DOHH2 (cell line): ENCODE data around the gene MRM2.

Experiments
- CTCF ChIP-seq: fragments of 200-600 bp; sonication (generic); IDR thresholded peaks from one replicate; pipeline ENCODE4 v1.5.1; 2014; ENCODE audit warnings: antibody characterized with exemption, mild to moderate bottlenecking, low read depth, low read length; ENCODE audit not compliant: poor library complexity, severe bottlenecking
- EZH2phosphoT487 ChIP-seq: fragments of 200-600 bp; sonication (generic); IDR thresholded peaks from 2 replicates; pipeline ENCODE4 v1.6.1; 2017; ENCODE audit warnings: borderline replicate concordance, mild to moderate bottlenecking, antibody characterized with exemption, low read length, moderate library complexity, mixed read lengths

GRCh38 chr7:2220954-2221353, 21.1 kb downstream of the MRM2 start:
- no peak for TF ChIP-seq CTCF
- TF ChIP-seq EZH2phosphoT487: no peak
